Esophagus muscularis mucosa (tissue), 4 donors: Measurements from ENCODE around the gene PRKAG2. TPM values are rescaled to one million over a fixed set of nuclear protein-coding genes. Genes with fewer than 3 reads are reported as not detected.

Experiments used
- DNase-seq: peaks from one replicate; pipeline ENCODE4 v3.0.0-alpha.2; 2017; ENCODE audit errors: extremely low spot score
- H3K27ac ChIP-seq, 4 donors: fragments of 200-600 bp; sonication (generic); replicated peaks in 1 of 4; 1 replicate in 3 of 4; 2 replicates in 1 of 4; pipeline ENCODE4 v1.5.1; 2016 to 2019; ENCODE audit warnings: mild to moderate bottlenecking in 1 of 4
- H3K27me3 ChIP-seq, 4 donors: fragments of 200-600 bp; sonication (generic); one replicate each; pipeline versions ENCODE4 v1.5.1 to v1.6.0; 2016 to 2019
- H3K36me3 ChIP-seq, 4 donors: fragments of 200-600 bp; sonication (generic); one replicate each; pipeline ENCODE4 v1.5.1; 2016 to 2019
- H3K4me1 ChIP-seq, 4 donors: fragments of 200-600 bp; sonication (generic); one replicate each; pipeline ENCODE4 v1.5.1; 2016 to 2019
- H3K4me3 ChIP-seq, 4 donors: fragments of 200-600 bp; sonication (generic); 1 replicate in 2 of 4; 2 replicates in 2 of 4; pipeline ENCODE4 v1.5.1; 2016 to 2019; ENCODE audit warnings: mild to moderate bottlenecking in 4 of 4, moderate library complexity in 1 of 4
- H3K9me3 ChIP-seq, 4 donors: fragments of 200-600 bp; sonication (generic); 1 replicate in 3 of 4; 2 replicates in 1 of 4; pipeline ENCODE4 v1.5.1; 2016 to 2019
- CTCF ChIP-seq, 3 experiments: fragments of 200-600 bp in 2 of 3; fragments of 450-650 bp in 1 of 3; sonication (generic) in 2 of 3; IDR thresholded peaks; one replicate each; pipeline ENCODE4 v1.5.1; 2017 to 2019; ENCODE audit warnings: antibody characterized with exemption in 3 of 3, mild to moderate bottlenecking in 2 of 3, moderate library complexity in 1 of 3
- EP300 ChIP-seq: sonication (generic); formaldehyde crosslinking; IDR thresholded peaks from one replicate; pipeline ENCODE4 v1.6.1; 2017; ENCODE audit warnings: antibody characterized with exemption
- POLR2A ChIP-seq: fragments of 450-650 bp; IDR thresholded peaks from one replicate; pipeline ENCODE4 v1.6.1; 2017; ENCODE audit warnings: antibody characterized with exemption, moderate library complexity, mild to moderate bottlenecking, low read depth
- POLR2AphosphoS5 ChIP-seq, 2 donors: sonication (generic); formaldehyde crosslinking; IDR thresholded peaks; one replicate each; pipeline ENCODE4 v1.6.1; 2017; ENCODE audit warnings: antibody characterized with exemption in 2 of 2
- WGBS: methylation state at CpG from one replicate; pipeline ENCODE4 v1.1.5; 2018; 5-methylcytosine and 5-hydroxymethylcytosine counted together
- intact Hi-C: fragments of 100-400 bp; cut with DNase I; formaldehyde crosslinking; loops from one replicate; pipeline ENCODE4 v1.15.1; 2023
- total RNA-seq, 4 donors: library from RNA; depleted of rRNA; stranded (reverse); fragments of >200 nt; gene quantifications; one replicate each; pipeline versions ENCODE4 v1.1.0 to v1.2.1, GENCODE V29; 2016

Gene PRKAG2
- total RNA-seq, 4 donors from 2014 or later = 51.3 to 97.2 (median 77.5) TPM

GRCh38 chr7:151697515-151697895 is 179.4 kb downstream of the PRKAG2 start:
- 97% methylated on average over 10 of the region's 10 CpGs for WGBS
- Histone ChIP-seq H3K9me3 (no peaks in the 10 kb centered on the region), H3K27ac (no peak overlapping the region), H3K27me3 (no peaks in the 10 kb centered on the region), H3K4me1 (peaks cover 39 to 56% (median 48%) of the 10 kb centered on the region in 4 donors), H3K4me3 (no peak overlapping the region), H3K36me3 (peaks cover 0 to 4% (median 0%) of the 10 kb centered on the region in 4 donors)
- intact Hi-C loops = no loop called here
- TF ChIP-seq CTCF (IDR thresholded peaks at IDR 0.05) (no peak), POLR2A (no peak), EP300 (no peak), POLR2AphosphoS5 (IDR thresholded peaks at IDR 0.05) (no peak)
- DNase-seq = no peak

- 81% methylated on average over 17 of the region's 18 CpGs for WGBS
- Histone ChIP-seq H3K27me3 (no peaks in the 10 kb centered on the region), H3K4me1 (peaks cover 44 to 56% (median 48%) of the 10 kb centered on the region in 4 donors), H3K27ac (no peak overlapping the region), H3K4me3 (no peak overlapping the region), H3K36me3 (peaks cover 0 to 2% (median 0%) of the 10 kb centered on the region in 4 donors), H3K9me3 (no peaks in the 10 kb centered on the region)
- no peak for TF ChIP-seq EP300
- no peak for TF ChIP-seq POLR2AphosphoS5 (IDR thresholded peaks at IDR 0.05)
- no peak for TF ChIP-seq CTCF (IDR thresholded peaks at IDR 0.05)
- no peak for TF ChIP-seq POLR2A
- no peak for DNase-seq
- intact Hi-C loops = no loop called here
Observed at GRCh38 chr7:151696721-151697514, 180.0 kb downstream of the PRKAG2 start.

GRCh38 chr7:151695951-151696541 is 180.9 kb downstream of the PRKAG2 start:
- no peaks in the 10 kb centered on the region for H3K9me3 ChIP-seq
- intact Hi-C loops = no loop called here

GRCh38 chr7:151694828-151695580 is 181.9 kb downstream of the PRKAG2 start:
- H3K27me3 ChIP-seq = no peaks in the 10 kb centered on the region
- H3K4me1 ChIP-seq = peaks cover 45 to 61% (median 48%) of the 10 kb centered on the region in 4 donors
- H3K27ac ChIP-seq = peak overlapping the region in 2 of 4 donors; percentile 39 to 40
- DNase-seq = no peak
- H3K9me3 ChIP-seq = no peaks in the 10 kb centered on the region
- no peaks in the 10 kb centered on the region for H3K36me3 ChIP-seq
- H3K4me3 ChIP-seq = no peak overlapping the region
- intact Hi-C loops = loop anchor here (5.0 kb wide), 1 partner anchor 63 kb away; no protein-coding TSS in a partner anchor
- TF ChIP-seq POLR2AphosphoS5 (IDR thresholded peaks at IDR 0.05) = peak; percentile 72 to 80
- TF ChIP-seq EP300 = no peak
- no peak for TF ChIP-seq POLR2A
- TF ChIP-seq CTCF (IDR thresholded peaks at IDR 0.05) = no peak
- WGBS = 47% methylated on average over 13 of the region's 15 CpGs

More at GRCh38 chr7:151695951-151696541, 180.9 kb downstream of the PRKAG2 start:
- Histone ChIP-seq H3K4me1 (peaks cover 44 to 56% (median 48%) of the 10 kb centered on the region in 4 donors), H3K4me3 (no peak overlapping the region), H3K36me3 (no peaks in the 10 kb centered on the region), H3K27ac (no peak overlapping the region), H3K27me3 (no peaks in the 10 kb centered on the region)
- WGBS = 91% methylated on average over 19 of the region's 24 CpGs
- TF ChIP-seq CTCF (IDR thresholded peaks at IDR 0.05) (no peak), EP300 (no peak), POLR2AphosphoS5 (IDR thresholded peaks at IDR 0.05) (no peak), POLR2A (no peak)
- no peak for DNase-seq
